OCI-LY7 (cell line): ENCODE results near the gene DMXL1.

Experiments
- EZH2phosphoT487 ChIP-seq: fragments of 200-600 bp; sonication (generic); IDR thresholded peaks from 2 replicates; pipeline ENCODE4 v1.6.1; 2018; ENCODE audit warnings: low read depth, borderline replicate concordance, mild to moderate bottlenecking, mixed run types, antibody characterized with exemption, low read length, moderate library complexity, mixed read lengths
- TF ChIP-seq, protein P1 (sequence below): fragments of 200-600 bp; sonication (generic); conservative IDR thresholded peaks from 2 replicates; pipeline ENCODE4 v1.5.1; 2014; ENCODE audit warnings: mild to moderate bottlenecking, antibody characterized with exemption, low read length, moderate library complexity, mixed read lengths

DNA sequence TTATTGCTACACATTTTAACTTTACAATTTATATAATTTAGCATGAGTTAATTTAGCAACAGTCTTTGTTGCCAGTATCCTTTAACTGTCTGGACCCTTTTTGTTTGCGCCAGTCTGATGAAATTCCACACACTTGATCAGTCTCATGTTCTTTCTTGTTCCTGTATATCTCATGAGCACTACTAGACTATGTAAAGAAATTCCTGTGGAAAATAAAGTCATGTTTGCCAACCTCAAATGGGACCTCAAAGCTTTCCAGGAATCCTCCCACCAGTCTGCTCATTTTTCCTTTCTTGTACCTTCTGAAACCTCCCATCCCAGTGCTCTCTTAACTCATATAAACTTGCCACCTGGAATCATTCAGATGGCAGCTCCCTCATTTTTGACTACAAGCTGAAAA is 8.0 kb downstream of the DMXL1 start:
- TF ChIP-seq, protein P1, sequence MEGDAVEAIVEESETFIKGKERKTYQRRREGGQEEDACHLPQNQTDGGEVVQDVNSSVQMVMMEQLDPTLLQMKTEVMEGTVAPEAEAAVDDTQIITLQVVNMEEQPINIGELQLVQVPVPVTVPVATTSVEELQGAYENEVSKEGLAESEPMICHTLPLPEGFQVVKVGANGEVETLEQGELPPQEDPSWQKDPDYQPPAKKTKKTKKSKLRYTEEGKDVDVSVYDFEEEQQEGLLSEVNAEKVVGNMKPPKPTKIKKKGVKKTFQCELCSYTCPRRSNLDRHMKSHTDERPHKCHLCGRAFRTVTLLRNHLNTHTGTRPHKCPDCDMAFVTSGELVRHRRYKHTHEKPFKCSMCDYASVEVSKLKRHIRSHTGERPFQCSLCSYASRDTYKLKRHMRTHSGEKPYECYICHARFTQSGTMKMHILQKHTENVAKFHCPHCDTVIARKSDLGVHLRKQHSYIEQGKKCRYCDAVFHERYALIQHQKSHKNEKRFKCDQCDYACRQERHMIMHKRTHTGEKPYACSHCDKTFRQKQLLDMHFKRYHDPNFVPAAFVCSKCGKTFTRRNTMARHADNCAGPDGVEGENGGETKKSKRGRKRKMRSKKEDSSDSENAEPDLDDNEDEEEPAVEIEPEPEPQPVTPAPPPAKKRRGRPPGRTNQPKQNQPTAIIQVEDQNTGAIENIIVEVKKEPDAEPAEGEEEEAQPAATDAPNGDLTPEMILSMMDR = no peak
- no peak for TF ChIP-seq EZH2phosphoT487
